Panc1 (cell line): ENCODE measurements around the gene UBIAD1. TPM values are rescaled to one million over a fixed set of nuclear protein-coding genes. Genes with fewer than 3 reads are reported as not detected.

ENCODE experiments used
- ATAC-seq: fragments of 200-7000 bp; cut with Tn5 transposase; 2 replicates; pipeline ENCODE4 v1.9.1; 2020; ENCODE audit warnings: mild to moderate bottlenecking, moderate library complexity
- BruUV-seq: library from RNA; stranded (reverse); fragments of 400-500 nt; replicated peaks from 2 replicates; lab custom pipeline; 2021; lab: Mats Ljungman, UMichigan
- CTCF ChIA-PET: fragments of 300-600 bp; sonication (Branson Sonifier 250); formaldehyde crosslinking; loops from one replicate; lab custom pipeline; 2022; ENCODE audit warnings: antibody characterized with exemption; lab: Charles Lee
- POLR2A ChIA-PET: fragments of 300-600 bp; sonication (Branson Sonifier 250); formaldehyde crosslinking; loops from one replicate; lab custom pipeline; 2022; ENCODE audit warnings: antibody characterized with exemption; lab: Charles Lee
- DNase-seq: peaks from one replicate; pipeline ENCODE4 v3.0.0-alpha.2; 2010; ENCODE audit warnings: low read depth, low spot score
- H3K27ac ChIP-seq: 2 replicates; pipeline ENCODE4 v1.5.1; 2011; ENCODE audit warnings: mild to moderate bottlenecking, low read length, inconsistent platforms
- H3K27me3 ChIP-seq: fragments of 200-500 bp; sonication (Bioruptor generic); 2 replicates; pipeline ENCODE4 v1.6.0; 2014; ENCODE audit warnings: low read length, inconsistent platforms; ENCODE audit not compliant: control insufficient read depth, insufficient read depth
- H3K36me3 ChIP-seq: fragments of 200-500 bp; sonication (Bioruptor generic); 2 replicates; pipeline ENCODE4 v1.5.1; 2014; ENCODE audit warnings: inconsistent platforms, mild to moderate bottlenecking, low read length, moderate library complexity; ENCODE audit not compliant: control insufficient read depth, insufficient read depth
- H3K4me1 ChIP-seq: 2 replicates; pipeline ENCODE4 v1.5.1; 2011; ENCODE audit warnings: inconsistent platforms, mild to moderate bottlenecking, low read length, moderate library complexity; ENCODE audit not compliant: control insufficient read depth, insufficient read depth
- H3K4me3 ChIP-seq, 2 experiments: 2 replicates each; pipeline ENCODE4 v1.5.1; 2011 to 2012; ENCODE audit warnings: low read depth in 2 of 2, low read length in 2 of 2, mild to moderate bottlenecking in 2 of 2, inconsistent platforms in 1 of 2, moderate library complexity in 1 of 2
- H3K9me3 ChIP-seq: fragments of 200-500 bp; sonication (Bioruptor generic); 2 replicates; pipeline ENCODE4 v1.5.1; 2014; ENCODE audit warnings: low read depth, mild to moderate bottlenecking, inconsistent platforms, low read length, moderate library complexity; ENCODE audit not compliant: control insufficient read depth, insufficient read depth
- CTCF ChIP-seq: fragments of 450-650 bp; IDR thresholded peaks from 2 replicates; pipeline ENCODE4 v1.5.1; 2017; ENCODE audit warnings: mild to moderate bottlenecking
- POLR2AphosphoS5 ChIP-seq: IDR thresholded peaks from 2 replicates; pipeline ENCODE4 v1.6.1; 2012; ENCODE audit warnings: mild to moderate bottlenecking, low read depth, low read length, moderate library complexity
- REST ChIP-seq, 2 experiments: IDR thresholded peaks; 2 replicates each; pipeline ENCODE4 v1.6.1; 2011 to 2012; ENCODE audit warnings: low read depth in 2 of 2, control low read depth in 1 of 2, low read length in 1 of 2, mild to moderate bottlenecking in 1 of 2, moderate library complexity in 1 of 2; ENCODE audit not compliant: insufficient read depth in 1 of 2
- SIN3A ChIP-seq: IDR thresholded peaks from 2 replicates; pipeline ENCODE4 v1.6.1; 2012; ENCODE audit warnings: low read depth, mild to moderate bottlenecking, low read length, moderate library complexity, borderline replicate concordance; ENCODE audit not compliant: insufficient read depth
- TCF7L2 ChIP-seq: IDR thresholded peaks from 2 replicates; pipeline ENCODE4 v1.6.1; 2011; ENCODE audit warnings: mild to moderate bottlenecking, low read depth, low read length, inconsistent platforms
- in situ Hi-C: cut with HindIII; loops from 2 replicates; pipeline ENCODE4 v1.10.0; 2016; ENCODE audit warnings: low sequenced_read_pairs, low pct_unique_long_range_greater_than_20kb
- intact Hi-C: fragments of 100-400 bp; cut with micrococcal nuclease; formaldehyde crosslinking; loops from one replicate; pipeline ENCODE4 v1.10.0; 2022; ENCODE audit not compliant: unreplicated experiment
- total RNA-seq: library from RNA; stranded (reverse); gene quantifications from one replicate; pipeline ENCODE4 v1.2.1, GENCODE V29; 2021; ENCODE audit not compliant: unreplicated experiment

The UBIAD1 gene
- total RNA-seq, 1 experiment from 2014 or later = 24.7 TPM

- DNase-seq (no peak), ATAC-seq (no peak)
- CTCF ChIA-PET = no interaction called here
- no peaks in the 10 kb centered on the region for H3K9me3 ChIP-seq
- H3K36me3 ChIP-seq = no peaks in the 10 kb centered on the region
- no TSS peak for BruUV-seq
- TF ChIP-seq SIN3A = no peak
- TF ChIP-seq POLR2AphosphoS5 = no peak
- POLR2A ChIA-PET = no interaction called here
- H3K27ac ChIP-seq = no peak overlapping the region
- no peaks in the 10 kb centered on the region for H3K4me1 ChIP-seq
- intact Hi-C loops = no loop called here
- H3K4me3 ChIP-seq = no peak overlapping the region
- no peaks in the 10 kb centered on the region for H3K27me3 ChIP-seq
- in situ Hi-C loops = no loop called here
Measured at GRCh38 chr1:11324567-11325165, 51.7 kb downstream of the UBIAD1 start.

GRCh38 chr1:11326070-11326469 lies 53.1 kb downstream of the UBIAD1 start:
- POLR2A ChIA-PET = no interaction called here
- no peak for DNase-seq
- Histone ChIP-seq H3K4me3 (no peak overlapping the region), H3K27me3 (no peaks in the 10 kb centered on the region), H3K4me1 (no peaks in the 10 kb centered on the region), H3K9me3 (no peaks in the 10 kb centered on the region), H3K36me3 (no peaks in the 10 kb centered on the region), H3K27ac (no peak overlapping the region)
- no peak for ATAC-seq
- BruUV-seq = no TSS peak
- in situ Hi-C loops = no loop called here
- CTCF ChIA-PET = interaction anchor here (0.7 kb wide), 1 partner anchor 40 kb away, joined by 4 read pairs; no protein-coding TSS in a partner anchor
- no peak for TF ChIP-seq SIN3A
- no peak for TF ChIP-seq POLR2AphosphoS5
- intact Hi-C loops = no loop called here

GRCh38 chr1:11328444-11328843 lies 55.4 kb downstream of the UBIAD1 start:
- intact Hi-C loops (no loop called here), in situ Hi-C loops (no loop called here)
- DNase-seq = no peak
- Histone ChIP-seq H3K4me3 (no peak overlapping the region), H3K4me1 (no peaks in the 10 kb centered on the region), H3K27me3 (no peaks in the 10 kb centered on the region), H3K36me3 (no peaks in the 10 kb centered on the region), H3K27ac (no peak overlapping the region), H3K9me3 (no peaks in the 10 kb centered on the region)
- ChIA-PET POLR2A (no interaction called here), CTCF (no interaction called here)
- TF ChIP-seq POLR2AphosphoS5 (no peak), TCF7L2 (no peak), SIN3A (no peak), CTCF (no peak), REST (IDR thresholded peaks at IDR 0.05; ENCODE audit: insufficient read depth in 1 of 2, low read depth in 2 of 2, low read length in 1 of 2) (no peak)
- no TSS peak for BruUV-seq
- ATAC-seq = no peak
